HG03064 (cell line): ENCODE results near the gene RPS6KB1.
A peak's percentile ranks its signal among the peaks of the same experiment; 100 is the strongest.
"Not testable (repeated sequence)": the region's sequence is repeated elsewhere in the genome, so short reads cannot be mapped to it uniquely, and the experiment has no call there.

ENCODE experiments used
- ATAC-seq: cut with Tn5 transposase; IDR thresholded peaks from one replicate; pipeline ENCODE4 v1.9.1; 2021; ENCODE audit warnings: low read depth; ENCODE audit not compliant: unreplicated experiment

The RPS6KB1 gene

GRCh38 chr17:59892924-59893675 lies at the start of gene RPS6KB1, which contains the start of gene TUBD1:
Gene RPS6KB1 (plus strand): TSS chr17:59893121. CDS start chr17:59893185, 64 bp downstream.
Gene TUBD1 (minus strand): TSS chr17:59892943. CDS start chr17:59891002, 1,941 bp downstream.
- ATAC-seq, result peak; percentile 79

- no peak for ATAC-seq
These were observed 47.9 kb upstream of the RPS6KB1 start for GRCh38 chr17:59844884-59845594.

GRCh38 chr17:59845595-59846393 lies 47.1 kb upstream of the RPS6KB1 start:
- ATAC-seq, result no peak

GRCh38 chr17:59846394-59847165 lies 46.3 kb upstream of the RPS6KB1 start:
- no peak for ATAC-seq

- no peak for ATAC-seq
These were observed 44.6 kb upstream of the RPS6KB1 start for GRCh38 chr17:59848385-59848668.

GRCh38 chr17:59848778-59849177 lies 44.1 kb upstream of the RPS6KB1 start:
- no peak for ATAC-seq

GRCh38 chr17:59850311-59850710 lies 42.6 kb upstream of the RPS6KB1 start:
- ATAC-seq, result not testable (repeated sequence)

- no peak for ATAC-seq
These were observed 41.2 kb upstream of the RPS6KB1 start for GRCh38 chr17:59851439-59852375.

GRCh38 chr17:59852847-59853167 lies 40.1 kb upstream of the RPS6KB1 start:
- ATAC-seq, result not testable (repeated sequence)

GRCh38 chr17:59853168-59853918 lies 39.6 kb upstream of the RPS6KB1 start:
- ATAC-seq, result no peak

- not testable (repeated sequence) for ATAC-seq
These were observed 38.8 kb upstream of the RPS6KB1 start for GRCh38 chr17:59853919-59854729.

GRCh38 chr17:59856859-59857794 lies 35.8 kb upstream of the RPS6KB1 start:
- ATAC-seq, result no peak

- ATAC-seq, result no peak
These were observed 34.6 kb upstream of the RPS6KB1 start for GRCh38 chr17:59858167-59858816.

- no peak for ATAC-seq
These were observed 34.0 kb upstream of the RPS6KB1 start for GRCh38 chr17:59858932-59859331.

GRCh38 chr17:59859444-59860025 lies 33.4 kb upstream of the RPS6KB1 start:
- no peak for ATAC-seq

- no peak for ATAC-seq
These were observed 29.3 kb upstream of the RPS6KB1 start for GRCh38 chr17:59863616-59864015.
